ENCODE results near the gene PSG1.
"Not testable (repeated sequence)": the region's sequence is repeated elsewhere in the genome, so short reads cannot be mapped to it uniquely, and the experiment has no call there.

PSG1 gene

DNA sequence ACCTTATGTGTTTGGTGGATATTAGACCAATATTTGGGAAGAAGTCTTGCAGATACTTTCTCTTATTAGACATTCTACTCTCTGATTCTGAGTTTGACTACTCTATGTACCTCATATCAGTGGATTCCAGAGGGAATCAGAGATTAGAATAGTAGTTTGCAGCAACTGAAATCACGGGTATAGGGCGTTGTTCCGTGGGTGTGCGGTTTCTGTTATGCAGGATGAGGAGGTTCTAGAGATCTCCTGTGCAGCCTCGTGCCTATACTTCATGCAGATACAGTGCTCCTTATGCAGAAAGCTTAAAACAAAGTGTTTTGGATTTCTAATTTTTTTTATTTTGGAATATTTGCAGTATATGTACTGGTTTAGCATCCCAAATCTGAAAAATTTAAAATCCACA is 32.2 kb upstream of the PSG1 start:
- not testable (repeated sequence) for H3K4me3 ChIP-seq (ENCODE audit: low read depth, low read length)

GRCh38 chr19:42906162-42906561 is 26.6 kb upstream of the PSG1 start:
- H3K4me3 ChIP-seq (ENCODE audit: low read depth, low read length): not testable (repeated sequence)

GRCh38 chr19:42900561-42900960 is 21.0 kb upstream of the PSG1 start:
- not testable (repeated sequence) for H3K4me3 ChIP-seq (ENCODE audit: low read depth, low read length)

- H3K4me3 ChIP-seq (ENCODE audit: low read depth, low read length): not testable (repeated sequence)
Observed at GRCh38 chr19:42899674-42900073, 20.2 kb upstream of the PSG1 start.

- H3K4me3 ChIP-seq (ENCODE audit: low read depth, low read length): not testable (repeated sequence)
Observed at GRCh38 chr19:42899110-42899509, 19.6 kb upstream of the PSG1 start.

- H3K4me3 ChIP-seq (ENCODE audit: low read depth, low read length): not testable (repeated sequence)
Observed at GRCh38 chr19:42898656-42899055, 19.1 kb upstream of the PSG1 start.

DNA sequence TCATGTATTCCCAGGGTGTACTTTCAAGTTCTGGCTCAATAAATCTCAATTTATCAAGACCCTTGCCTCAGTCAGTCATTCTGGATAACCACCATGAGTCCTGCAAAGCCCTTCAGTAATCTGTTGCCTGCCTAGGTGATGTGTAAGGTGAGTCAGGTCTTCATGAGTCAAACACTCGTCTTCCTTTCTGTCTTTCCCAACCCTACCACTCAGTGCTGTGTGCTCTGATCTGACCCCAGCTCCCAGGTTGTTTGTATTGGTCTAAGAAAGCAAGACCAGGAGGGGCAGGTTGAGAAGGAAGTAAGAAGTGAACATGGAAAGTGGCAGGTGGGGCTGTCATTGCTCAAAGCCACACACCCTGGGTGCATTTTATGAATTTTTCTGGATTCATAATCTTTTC is 18.2 kb upstream of the PSG1 start:
- H3K4me3 ChIP-seq (ENCODE audit: low read depth, low read length): not testable (repeated sequence)

GRCh38 chr19:42890446-42890845 is 10.9 kb upstream of the PSG1 start:
- H3K4me3 ChIP-seq (ENCODE audit: low read depth, low read length): not testable (repeated sequence)

GRCh38 chr19:42887876-42888445 is 8.4 kb upstream of the PSG1 start:
- not testable (repeated sequence) for H3K4me3 ChIP-seq (ENCODE audit: low read depth, low read length)

GRCh38 chr19:42882730-42883129 is 3.2 kb upstream of the PSG1 start:
- H3K4me3 ChIP-seq (ENCODE audit: low read depth, low read length): not testable (repeated sequence)

GRCh38 chr19:42882010-42882409 is 2.5 kb upstream of the PSG1 start:
- H3K4me3 ChIP-seq (ENCODE audit: low read depth, low read length): not testable (repeated sequence)

- H3K4me3 ChIP-seq (ENCODE audit: low read depth, low read length): not testable (repeated sequence)
- peak; percentile 55 for TF ChIP-seq CTCF (IDR thresholded peaks at IDR 0.05; ENCODE audit: borderline replicate concordance, insufficient read depth, low read depth, low read length)
Observed at GRCh38 chr19:42881279-42881678, 1.8 kb upstream of the PSG1 start.

DNA sequence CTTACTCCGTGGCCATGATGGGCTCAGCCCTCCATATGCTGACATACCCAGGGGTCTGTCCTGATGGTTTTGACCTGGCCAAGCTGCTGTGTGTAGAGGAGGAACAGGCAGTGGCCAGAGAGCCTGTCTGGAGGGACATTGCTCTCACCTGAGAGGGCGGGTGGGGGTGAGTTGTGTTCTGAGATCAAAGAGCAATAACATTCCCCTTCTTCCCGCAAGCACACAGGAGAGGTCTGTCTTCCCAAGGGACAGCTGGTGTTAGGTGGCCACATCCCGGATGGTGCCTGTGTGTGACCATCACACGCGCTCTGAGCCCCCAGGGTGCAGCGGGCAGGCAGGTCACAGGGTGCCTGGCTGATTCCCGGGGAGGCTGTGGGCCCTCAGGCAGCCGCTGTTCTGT is 1.1 kb upstream of the PSG1 start:
- not testable (repeated sequence) for H3K4me3 ChIP-seq (ENCODE audit: low read depth, low read length)

GRCh38 chr19:42876596-42876995 is 2.9 kb downstream of the PSG1 start:
- not testable (repeated sequence) for H3K4me3 ChIP-seq (ENCODE audit: low read depth, low read length)

DNA sequence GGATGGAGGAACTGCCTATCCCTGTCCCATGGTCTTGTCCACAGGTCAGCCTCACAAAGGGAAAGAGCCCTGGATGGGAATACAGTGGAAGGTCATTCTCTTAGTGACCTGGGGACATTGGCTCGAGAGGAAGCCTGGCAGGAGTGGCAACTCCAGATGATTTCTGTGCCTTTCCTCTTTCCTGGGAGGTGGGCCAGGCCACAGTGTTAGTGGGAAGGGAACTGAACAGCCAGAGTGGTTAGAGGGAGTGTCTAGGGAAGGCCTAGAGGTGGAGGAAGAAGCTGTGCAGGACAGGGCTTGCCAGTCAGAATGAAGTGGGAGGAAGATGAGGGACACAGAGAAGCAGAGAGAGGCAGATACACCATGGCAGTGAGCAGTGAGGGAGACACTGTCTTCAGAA is 3.6 kb downstream of the PSG1 start:
- H3K4me3 ChIP-seq (ENCODE audit: low read depth, low read length): not testable (repeated sequence)

DNA sequence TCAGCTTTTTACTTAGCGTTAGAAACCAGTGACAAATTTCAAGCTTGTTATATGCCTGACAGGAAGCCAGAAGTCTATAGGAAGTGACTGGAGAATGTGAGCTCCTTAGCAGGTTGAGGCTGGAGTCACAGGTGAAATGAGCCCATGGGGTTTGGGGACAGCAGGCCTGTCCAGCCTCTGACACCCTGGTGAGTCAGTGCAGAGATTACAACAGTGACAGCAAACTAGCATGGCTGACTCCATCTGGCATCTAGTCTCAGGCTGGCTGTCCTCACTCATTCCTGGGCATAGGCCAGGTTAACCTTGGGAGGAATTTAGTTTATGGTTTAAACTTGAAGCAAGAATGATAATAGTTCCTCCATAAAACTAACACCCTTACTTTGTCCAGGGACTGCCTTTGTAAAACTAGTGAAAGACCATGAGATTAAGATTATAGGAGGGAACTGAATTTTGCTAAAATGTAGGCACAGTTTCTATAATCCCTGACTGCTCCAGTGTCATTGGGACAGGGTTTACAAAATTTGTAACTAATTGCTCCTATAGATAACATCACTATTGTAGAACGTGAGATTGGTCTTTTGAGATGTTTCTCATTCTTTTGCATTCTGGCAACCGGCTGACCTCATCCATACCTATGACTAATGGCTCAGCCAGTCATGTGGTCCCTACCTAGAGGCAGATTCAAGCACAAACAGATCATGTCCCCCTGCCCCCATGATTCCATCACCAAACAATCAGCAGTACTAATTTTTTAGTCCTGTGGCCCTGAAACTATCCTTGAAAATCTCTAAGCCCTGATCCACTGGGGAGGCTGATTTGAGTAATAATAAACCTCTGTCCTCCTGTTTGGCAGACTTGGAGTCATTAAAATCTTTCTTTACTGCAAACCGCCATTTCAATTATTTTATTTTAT is 4.4 kb downstream of the PSG1 start:
- H3K4me3 ChIP-seq (ENCODE audit: low read depth, low read length): not testable (repeated sequence)

GRCh38 chr19:42874136-42874535 is 5.4 kb downstream of the PSG1 start:
- not testable (repeated sequence) for H3K4me3 ChIP-seq (ENCODE audit: low read depth, low read length)

Data from GM12875 (cell line).